Duodenal mucosa (tissue), 2 donors: ENCODE results near the gene LY6G6D.
"Not testable (repeated sequence)": the region's sequence is repeated elsewhere in the genome, so short reads cannot be mapped to it uniquely, and the experiment has no call there.

Experiments
- H3K27ac ChIP-seq: one replicate; pipeline ENCODE4 v1.7.0; 2013; ENCODE audit warnings: low read depth, low read length
- H3K27me3 ChIP-seq, 2 donors: one replicate each; pipeline ENCODE4 v1.7.0; 2013; ENCODE audit warnings: low read length in 2 of 2, control low read depth in 1 of 2; ENCODE audit not compliant: insufficient read depth in 2 of 2, control insufficient read depth in 1 of 2
- H3K36me3 ChIP-seq, 2 donors: one replicate each; pipeline ENCODE4 v1.7.0; 2013; ENCODE audit warnings: low read length in 2 of 2, control low read depth in 1 of 2; ENCODE audit not compliant: insufficient read depth in 2 of 2, control insufficient read depth in 1 of 2
- H3K4me1 ChIP-seq, 2 donors: one replicate each; pipeline ENCODE4 v1.7.0; 2013; ENCODE audit warnings: low read length in 2 of 2, control low read depth in 1 of 2; ENCODE audit not compliant: insufficient read depth in 2 of 2, control insufficient read depth in 1 of 2
- H3K4me3 ChIP-seq, 2 donors: one replicate each; pipeline ENCODE4 v1.7.0; 2013; ENCODE audit warnings: low read length in 2 of 2, low read depth in 1 of 2
- H3K9ac ChIP-seq, 2 donors: one replicate each; pipeline ENCODE4 v1.7.0; 2013; ENCODE audit warnings: low read length in 2 of 2, low read depth in 1 of 2
- H3K9me3 ChIP-seq, 2 donors: one replicate each; pipeline ENCODE4 v1.7.0; 2013; ENCODE audit warnings: low read length in 2 of 2, control low read depth in 1 of 2; ENCODE audit not compliant: control insufficient read depth in 1 of 2

The LY6G6D gene

GRCh38 chr6:31706599-31706998 is 8.5 kb upstream of the LY6G6D start, which contains the start of gene LY6G6F:
Gene LY6G6F (plus strand): TSS chr6:31706866. CDS start chr6:31706907, 41 bp downstream.
- no peaks in the 10 kb centered on the region for H3K36me3 ChIP-seq
- H3K27me3 ChIP-seq: no peaks in the 10 kb centered on the region
- no peak within 1 kb of the TSS for H3K4me3 ChIP-seq
- no peak within 1 kb of the TSS for H3K9ac ChIP-seq
- peaks cover 12 to 16% of the 10 kb centered on the region in 2 donors for H3K4me1 ChIP-seq
- no peak within 1 kb of the TSS for H3K27ac ChIP-seq
- no peaks in the 10 kb centered on the region for H3K9me3 ChIP-seq

DNA sequence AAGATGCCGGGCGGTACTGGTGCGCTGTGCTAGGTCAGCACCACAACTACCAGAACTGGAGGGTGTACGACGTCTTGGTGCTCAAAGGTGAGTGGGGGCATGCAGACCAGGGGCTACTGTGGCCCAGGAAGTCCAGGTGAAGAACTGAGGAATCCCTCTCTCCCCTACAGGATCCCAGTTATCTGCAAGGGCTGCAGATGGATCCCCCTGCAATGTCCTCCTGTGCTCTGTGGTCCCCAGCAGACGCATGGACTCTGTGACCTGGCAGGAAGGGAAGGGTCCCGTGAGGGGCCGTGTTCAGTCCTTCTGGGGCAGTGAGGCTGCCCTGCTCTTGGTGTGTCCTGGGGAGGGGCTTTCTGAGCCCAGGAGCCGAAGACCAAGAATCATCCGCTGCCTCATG is 7.4 kb upstream of the LY6G6D start:
- no peaks in the 10 kb centered on the region for H3K36me3 ChIP-seq
- peaks cover 10 to 18% of the 10 kb centered on the region in 2 donors for H3K4me1 ChIP-seq
- no peaks in the 10 kb centered on the region for H3K27me3 ChIP-seq
- no peak overlapping the region for H3K4me3 ChIP-seq
- H3K27ac ChIP-seq: no peak overlapping the region
- no peak overlapping the region for H3K9ac ChIP-seq
- no peaks in the 10 kb centered on the region for H3K9me3 ChIP-seq

GRCh38 chr6:31708224-31708623 is 6.9 kb upstream of the LY6G6D start:
- H3K27ac ChIP-seq: no peak overlapping the region
- H3K4me1 ChIP-seq: peaks cover 10 to 18% of the 10 kb centered on the region in 2 donors
- H3K36me3 ChIP-seq: no peaks in the 10 kb centered on the region
- no peak overlapping the region for H3K4me3 ChIP-seq
- H3K9me3 ChIP-seq: no peaks in the 10 kb centered on the region
- no peaks in the 10 kb centered on the region for H3K27me3 ChIP-seq
- no peak overlapping the region for H3K9ac ChIP-seq

- H3K4me3 ChIP-seq, H3K27me3 ChIP-seq, H3K36me3 ChIP-seq, H3K9ac ChIP-seq, H3K9me3 ChIP-seq, H3K27ac ChIP-seq: not testable (repeated sequence)
- H3K4me1 ChIP-seq: peaks cover 15 to 26% of the 10 kb centered on the region in 2 donors
Measured at GRCh38 chr6:31709157-31709556, 6.0 kb upstream of the LY6G6D start.

- no peak overlapping the region for H3K4me3 ChIP-seq
- H3K36me3 ChIP-seq: no peaks in the 10 kb centered on the region
- no peaks in the 10 kb centered on the region for H3K27me3 ChIP-seq
- H3K9me3 ChIP-seq: no peaks in the 10 kb centered on the region
- peaks cover 16 to 28% of the 10 kb centered on the region in 2 donors for H3K4me1 ChIP-seq
- no peak overlapping the region for H3K9ac ChIP-seq
- no peak overlapping the region for H3K27ac ChIP-seq
Measured at GRCh38 chr6:31710523-31711219, 4.5 kb upstream of the LY6G6D start.

GRCh38 chr6:31711233-31711632 is 3.9 kb upstream of the LY6G6D start:
- Histone ChIP-seq H3K27me3 (no peaks in the 10 kb centered on the region), H3K27ac (no peak overlapping the region), H3K9ac (no peak overlapping the region)

DNA sequence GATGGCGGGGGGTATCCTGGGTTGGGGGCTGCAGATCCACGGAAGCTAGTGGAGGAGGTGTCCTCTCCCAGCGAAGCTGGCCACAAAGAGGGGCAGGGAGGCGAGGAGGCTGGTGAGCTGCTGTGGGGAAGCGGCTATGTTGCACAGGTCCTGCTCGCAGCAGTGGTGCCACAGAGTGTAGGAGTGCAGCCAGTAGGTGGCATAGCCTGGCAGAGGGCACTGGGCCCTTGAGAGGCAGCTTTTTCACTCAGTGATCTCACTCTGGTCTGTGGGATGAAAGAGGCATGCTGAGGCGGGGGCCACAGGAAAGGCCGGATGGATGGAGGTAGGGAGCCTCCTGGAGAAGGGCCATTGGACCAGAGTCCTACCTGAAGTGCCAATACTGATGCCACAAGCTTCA is 2.9 kb upstream of the LY6G6D start:
- peaks cover 16 to 28% of the 10 kb centered on the region in 2 donors for H3K4me1 ChIP-seq
- no peaks in the 10 kb centered on the region for H3K27me3 ChIP-seq
- H3K36me3 ChIP-seq: no peaks in the 10 kb centered on the region
- H3K9ac ChIP-seq: no peak overlapping the region
- H3K9me3 ChIP-seq: no peaks in the 10 kb centered on the region
- H3K27ac ChIP-seq: no peak overlapping the region
- H3K4me3 ChIP-seq: no peak overlapping the region

More at GRCh38 chr6:31711233-31711632, 3.9 kb upstream of the LY6G6D start:
- H3K4me1 ChIP-seq: peaks cover 16 to 28% of the 10 kb centered on the region in 2 donors
- no peaks in the 10 kb centered on the region for H3K36me3 ChIP-seq
- H3K4me3 ChIP-seq: no peak overlapping the region
- no peaks in the 10 kb centered on the region for H3K9me3 ChIP-seq

DNA sequence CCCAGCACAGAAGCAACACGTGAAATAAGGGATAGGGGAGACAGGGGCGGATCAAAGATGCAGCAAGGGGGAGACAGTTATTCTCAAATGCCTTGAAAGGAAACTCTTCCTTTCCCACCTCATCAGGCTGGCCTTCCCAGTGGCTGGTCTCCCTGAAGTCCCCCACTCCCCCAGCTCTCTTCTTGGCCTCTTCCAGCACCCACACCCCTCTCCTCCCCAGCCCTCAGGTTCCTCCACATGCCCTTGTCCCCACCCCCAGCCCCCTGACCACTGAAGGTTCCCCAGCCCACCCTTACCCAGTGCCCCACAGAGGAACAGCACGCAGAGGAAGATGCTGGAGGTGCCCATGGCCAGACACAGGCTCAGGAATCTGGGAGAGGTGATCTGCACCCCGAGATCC is 1.7 kb upstream of the LY6G6D start:
- Histone ChIP-seq H3K9me3 (no peaks in the 10 kb centered on the region), H3K4me3 (no peak overlapping the region), H3K4me1 (peaks cover 21 to 39% of the 10 kb centered on the region in 2 donors), H3K9ac (no peak overlapping the region), H3K27me3 (no peaks in the 10 kb centered on the region), H3K27ac (no peak overlapping the region), H3K36me3 (no peaks in the 10 kb centered on the region)

- Histone ChIP-seq H3K4me1 (peaks cover 27 to 46% of the 10 kb centered on the region in 2 donors), H3K4me3 (no peak overlapping the region), H3K9ac (no peak overlapping the region), H3K36me3 (no peaks in the 10 kb centered on the region), H3K27me3 (no peaks in the 10 kb centered on the region), H3K27ac (no peak overlapping the region), H3K9me3 (no peaks in the 10 kb centered on the region)
Measured at GRCh38 chr6:31713991-31714684, 1.0 kb upstream of the LY6G6D start.

DNA sequence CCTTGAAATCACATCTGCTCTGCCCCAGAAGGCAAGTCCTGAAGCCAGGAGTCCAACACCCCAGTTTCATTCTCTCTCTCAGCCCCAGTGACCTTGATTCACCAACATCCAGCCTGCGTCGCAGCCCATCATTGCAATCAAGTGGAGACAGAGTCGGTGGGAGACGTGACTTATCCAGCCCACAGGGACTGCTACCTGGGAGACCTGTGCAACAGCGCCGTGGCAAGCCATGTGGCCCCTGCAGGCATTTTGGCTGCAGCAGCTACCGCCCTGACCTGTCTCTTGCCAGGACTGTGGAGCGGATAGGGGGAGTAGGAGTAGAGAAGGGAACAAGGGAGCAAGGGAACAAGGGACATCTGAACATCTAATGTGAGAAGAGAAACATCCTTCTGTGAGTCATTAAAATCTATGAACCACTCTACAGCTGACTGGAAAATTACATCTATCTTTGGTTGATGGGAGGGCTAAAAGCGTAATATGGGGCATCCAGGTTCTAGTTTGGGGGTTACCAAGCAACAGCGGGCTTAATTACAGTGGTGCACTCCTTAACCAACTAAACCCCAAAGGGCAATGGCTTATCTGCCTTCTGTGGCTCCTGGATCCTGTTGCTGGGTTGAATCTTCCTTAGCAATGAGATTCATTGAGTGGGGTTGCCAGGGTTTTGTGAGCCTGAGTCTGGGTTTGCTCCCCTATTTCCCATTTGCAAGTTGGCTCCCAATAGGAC is 2.5 kb downstream of the LY6G6D start:
- Histone ChIP-seq H3K27ac (no peak overlapping the region), H3K36me3 (no peaks in the 10 kb centered on the region), H3K4me3 (no peak overlapping the region), H3K4me1 (peaks cover 17 to 34% of the 10 kb centered on the region in 2 donors), H3K27me3 (no peaks in the 10 kb centered on the region), H3K9me3 (no peaks in the 10 kb centered on the region), H3K9ac (no peak overlapping the region)
